Lower leg skin (tissue), 4 donors: ENCODE results near the gene LOXL4. TPM values are rescaled to one million over a fixed set of nuclear protein-coding genes. Genes with fewer than 3 reads are reported as not detected.
A peak's percentile ranks its signal among the peaks of the same experiment; 100 is the strongest.

Experiments used
- DNase-seq, 2 donors: peaks; one replicate each; pipeline ENCODE4 v3.0.0-alpha.2; 2019; ENCODE audit warnings: low spot score in 2 of 2
- H3K4me3 ChIP-seq: fragments of 200-600 bp; sonication (generic); 2 replicates; pipeline ENCODE4 v1.5.1; 2017; ENCODE audit warnings: mild to moderate bottlenecking, low read depth; ENCODE audit not compliant: poor library complexity, severe bottlenecking
- CTCF ChIP-seq, 3 donors: fragments of 450-650 bp; IDR thresholded peaks; one replicate each; pipeline ENCODE4 v1.5.1; 2016; ENCODE audit warnings: antibody characterized with exemption in 3 of 3, mild to moderate bottlenecking in 3 of 3, moderate library complexity in 2 of 3
- POLR2A ChIP-seq, 2 donors: fragments of 450-650 bp; IDR thresholded peaks; one replicate each; pipeline ENCODE4 v1.6.1; 2016 to 2017; ENCODE audit warnings: antibody characterized with exemption in 2 of 2, mild to moderate bottlenecking in 1 of 2, moderate library complexity in 1 of 2
- WGBS, 2 donors: methylation state at CpG; one replicate each; pipeline ENCODE4 v1.1.5; 2018; 5-methylcytosine and 5-hydroxymethylcytosine counted together
- intact Hi-C: fragments of 100-400 bp; cut with DNase I; formaldehyde crosslinking; loops from one replicate; pipeline ENCODE4 v1.15.0; 2023; ENCODE audit warnings: low total_unique reads
- total RNA-seq, 4 donors: library from RNA; depleted of rRNA; stranded (reverse); fragments of >200 nt; gene quantifications; one replicate each; pipeline ENCODE4 v1.1.0, GENCODE V29; 2016

Gene LOXL4
- total RNA-seq, 4 donors from 2014 or later, result 1.7 to 4.0 (median 2.3) TPM

DNA sequence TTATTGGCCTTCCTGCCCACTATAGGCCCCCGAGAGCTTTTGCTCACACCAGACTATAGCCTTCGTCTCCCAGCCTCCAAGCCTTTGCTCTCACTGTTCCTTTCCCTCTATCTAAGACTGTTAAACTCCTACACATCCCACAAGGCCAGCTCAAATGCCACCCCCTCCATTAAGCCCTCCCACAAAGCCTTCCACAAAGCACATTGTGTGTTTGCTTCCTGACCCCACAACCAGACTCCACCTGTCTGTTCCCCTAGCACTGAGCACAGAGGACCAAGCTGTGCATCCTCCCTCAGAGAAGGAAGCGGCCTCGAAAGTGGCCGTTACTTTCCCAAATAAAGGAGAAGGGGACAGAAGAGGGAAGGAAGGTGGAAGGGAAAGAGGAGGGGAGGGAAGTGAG, 1.3 kb downstream of the LOXL4 start:
- intact Hi-C loops, result no loop called here
- TF ChIP-seq CTCF (IDR thresholded peaks at IDR 0.05) (no peak), POLR2A (IDR thresholded peaks at IDR 0.05) (no peak)
- 78 to 86% methylated on average over 5 of the region's 5 CpGs for WGBS, 2 donors
- H3K4me3 ChIP-seq, result no peak overlapping the region
- DNase-seq, result peak in 1 of 2 donors; percentile 79

DNA sequence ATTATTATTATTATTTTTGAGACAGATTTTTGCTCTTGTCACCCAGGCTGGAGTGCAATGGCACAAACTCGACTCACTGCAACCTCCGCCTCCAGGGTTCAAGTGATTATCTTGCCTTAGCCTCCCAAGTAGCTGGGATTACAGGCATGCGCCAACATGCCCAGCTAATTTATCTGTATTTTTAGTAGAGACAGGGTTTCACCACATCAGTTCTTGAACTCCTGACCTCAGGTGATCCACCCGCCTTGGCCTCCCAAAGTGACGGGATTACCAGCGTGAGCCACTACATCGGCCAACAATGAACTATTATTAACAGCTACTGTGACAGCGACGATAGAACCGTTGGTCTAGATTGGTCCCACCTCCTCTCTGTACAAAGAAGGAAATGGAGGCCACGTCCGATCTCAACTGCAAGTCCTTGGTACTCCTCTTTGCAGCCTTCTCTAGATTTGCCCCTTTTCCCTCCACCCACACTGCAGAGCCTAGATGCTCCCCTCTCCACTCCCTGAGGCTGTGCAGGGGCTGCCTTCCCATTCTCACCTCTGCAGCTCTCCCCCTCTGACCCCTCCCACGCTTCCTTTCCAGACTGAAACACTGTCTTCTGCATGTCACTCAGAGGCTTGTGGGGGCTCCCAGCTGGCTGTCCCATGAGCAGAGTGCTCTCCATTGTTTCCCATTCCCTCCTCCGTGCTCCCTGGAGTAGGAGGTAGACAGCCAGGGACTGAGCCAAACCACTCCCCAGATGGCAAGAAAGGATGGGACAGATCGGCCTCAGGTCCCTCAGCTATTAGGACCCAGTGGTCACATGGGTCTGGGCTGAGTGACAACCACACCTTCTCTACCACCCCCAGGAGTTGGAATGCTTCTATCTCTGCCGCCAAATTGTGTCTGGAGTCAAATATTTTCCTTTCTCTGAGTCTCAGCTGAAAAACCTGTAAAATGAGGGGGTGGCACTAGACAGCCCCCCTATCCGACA, 2.3 kb downstream of the LOXL4 start:
- 61 to 66% methylated on average over 17 of the region's 17 CpGs for WGBS, 2 donors
- no peak overlapping the region for H3K4me3 ChIP-seq
- intact Hi-C loops, result no loop called here
- TF ChIP-seq POLR2A (IDR thresholded peaks at IDR 0.05), result no peak
- no peak for TF ChIP-seq CTCF (IDR thresholded peaks at IDR 0.05)
- DNase-seq, result peak; percentile 11 to 81

- no peak overlapping the region for H3K4me3 ChIP-seq
- no peak for TF ChIP-seq CTCF (IDR thresholded peaks at IDR 0.05)
- no peak for TF ChIP-seq POLR2A (IDR thresholded peaks at IDR 0.05)
- intact Hi-C loops, result no loop called here
- DNase-seq, result peak in 1 of 2 donors; percentile 83
- 83 to 87% methylated on average over 12 of the region's 12 CpGs for WGBS, 2 donors
Observed at GRCh38 chr10:98264378-98265065, 3.5 kb downstream of the LOXL4 start.

DNA sequence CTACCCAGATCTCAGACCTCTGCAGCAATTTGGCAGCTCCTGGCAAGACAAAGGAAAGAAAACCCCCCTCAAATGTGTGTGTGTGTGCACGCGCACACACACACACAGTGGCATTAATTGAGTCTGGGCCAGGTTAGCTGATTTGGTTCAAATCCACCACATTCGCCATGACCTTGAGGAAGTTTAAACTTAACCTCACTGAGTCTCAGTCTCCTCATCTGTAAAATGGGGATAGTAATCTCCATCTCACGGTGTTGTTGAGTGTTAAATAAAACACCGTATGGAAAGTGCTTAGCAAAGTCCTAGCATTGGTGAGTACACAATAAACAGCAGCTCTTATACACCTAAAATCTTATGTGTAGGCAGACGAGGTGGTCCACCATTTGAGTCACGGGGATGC, 4.9 kb downstream of the LOXL4 start:
- WGBS, 2 donors, result 93 to 94% methylated on average over 7 of the region's 7 CpGs
- intact Hi-C loops, result no loop called here
- DNase-seq, result no peak

GRCh38 chr10:98262571-98262970, 5.4 kb downstream of the LOXL4 start:
- TF ChIP-seq CTCF (IDR thresholded peaks at IDR 0.05) (no peak), POLR2A (IDR thresholded peaks at IDR 0.05) (no peak)
- WGBS, 2 donors, result 64 to 82% methylated on average over 7 of the region's 7 CpGs
- intact Hi-C loops, result no loop called here
- H3K4me3 ChIP-seq, result no peak overlapping the region
- DNase-seq, result peak in 1 of 2 donors; percentile 87

More for the DNA sequence above, 4.9 kb downstream of the LOXL4 start:
- H3K4me3 ChIP-seq, result no peak overlapping the region
- TF ChIP-seq CTCF (IDR thresholded peaks at IDR 0.05), result no peak
- no peak for TF ChIP-seq POLR2A (IDR thresholded peaks at IDR 0.05)
